HFFc6 (cell line): Measurements from ENCODE around the gene GPR22. TPM values are rescaled to one million over a fixed set of nuclear protein-coding genes. Genes with fewer than 3 reads are reported as not detected.

Source experiments
- DNase-seq: peaks from one replicate; pipeline ENCODE4 v3.0.0-alpha.2; 2018
- H3K27ac Mint-ChIP-seq: 2 replicates; pipeline ENCODE4 v1.8.0; 2020; ENCODE audit warnings: mild to moderate bottlenecking, mixed read lengths
- H3K27me3 Mint-ChIP-seq: 2 replicates; pipeline ENCODE4 v1.8.0; 2021; ENCODE audit warnings: mild to moderate bottlenecking, moderate library complexity, mixed read lengths; ENCODE audit not compliant: insufficient read depth
- H3K36me3 Mint-ChIP-seq: 2 replicates; pipeline ENCODE4 v1.8.0; 2021; ENCODE audit warnings: low read depth, mixed read lengths
- H3K4me1 Mint-ChIP-seq: 2 replicates; pipeline ENCODE4 v1.8.0; 2020; ENCODE audit warnings: low read depth, mixed read lengths
- H3K4me3 Mint-ChIP-seq: 2 replicates; pipeline ENCODE4 v1.8.0; 2020; ENCODE audit warnings: mild to moderate bottlenecking, moderate library complexity, mixed read lengths
- H3K9me3 Mint-ChIP-seq: 2 replicates; pipeline ENCODE4 v1.8.0; 2020; ENCODE audit warnings: mild to moderate bottlenecking, mixed read lengths
- total RNA-seq, 6 experiments: library from RNA; stranded (reverse); fragmentation: NEBNext Ultra II Directional; extraction: Animal tissue kit (Norgen Biotek cat#: 25700); gene quantifications; 2 replicates in 1 of 6; 3 replicates in 5 of 6; pipeline ENCODE4 v1.2.3, GENCODE V29; 2021
- TF ChIP-seq, protein P1 (sequence below): fragments of 200-600 bp; sonication (generic); IDR thresholded peaks from 2 replicates; pipeline ENCODE4 v1.5.0; 2021; ENCODE audit warnings: antibody characterized with exemption, mild to moderate bottlenecking

Gene GPR22
- total RNA-seq, 6 experiments from 2014 or later = not detected

DNA sequence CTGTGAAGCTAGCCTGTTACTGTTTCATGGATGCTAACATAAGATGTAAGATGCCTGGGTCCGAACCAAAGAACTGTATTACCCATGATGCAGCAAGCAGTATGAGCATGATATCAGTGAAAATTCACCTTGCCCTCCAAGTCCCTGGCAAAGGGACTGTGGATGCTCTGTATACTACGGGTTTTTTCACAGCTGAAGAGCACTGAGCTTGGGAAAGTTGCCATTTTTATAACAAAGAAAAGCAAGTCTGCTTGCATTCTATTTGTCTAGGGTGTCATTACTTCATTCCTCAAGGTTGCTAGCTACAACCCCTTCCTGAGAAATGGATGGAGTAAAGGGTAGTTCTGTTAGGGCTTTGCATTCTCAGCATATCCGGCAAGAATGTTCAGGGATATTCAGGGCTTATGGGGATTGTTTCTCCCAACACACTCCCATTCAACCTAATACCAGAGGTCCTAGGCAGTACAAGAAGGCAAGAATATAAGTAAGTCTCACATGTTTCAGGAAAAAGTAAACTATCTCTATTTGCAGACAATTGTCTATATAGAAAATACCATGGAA, 5.1 kb upstream of the GPR22 start:
- H3K27me3 Mint-ChIP-seq = no peaks in the 10 kb centered on the region
- TF ChIP-seq, protein P1, sequence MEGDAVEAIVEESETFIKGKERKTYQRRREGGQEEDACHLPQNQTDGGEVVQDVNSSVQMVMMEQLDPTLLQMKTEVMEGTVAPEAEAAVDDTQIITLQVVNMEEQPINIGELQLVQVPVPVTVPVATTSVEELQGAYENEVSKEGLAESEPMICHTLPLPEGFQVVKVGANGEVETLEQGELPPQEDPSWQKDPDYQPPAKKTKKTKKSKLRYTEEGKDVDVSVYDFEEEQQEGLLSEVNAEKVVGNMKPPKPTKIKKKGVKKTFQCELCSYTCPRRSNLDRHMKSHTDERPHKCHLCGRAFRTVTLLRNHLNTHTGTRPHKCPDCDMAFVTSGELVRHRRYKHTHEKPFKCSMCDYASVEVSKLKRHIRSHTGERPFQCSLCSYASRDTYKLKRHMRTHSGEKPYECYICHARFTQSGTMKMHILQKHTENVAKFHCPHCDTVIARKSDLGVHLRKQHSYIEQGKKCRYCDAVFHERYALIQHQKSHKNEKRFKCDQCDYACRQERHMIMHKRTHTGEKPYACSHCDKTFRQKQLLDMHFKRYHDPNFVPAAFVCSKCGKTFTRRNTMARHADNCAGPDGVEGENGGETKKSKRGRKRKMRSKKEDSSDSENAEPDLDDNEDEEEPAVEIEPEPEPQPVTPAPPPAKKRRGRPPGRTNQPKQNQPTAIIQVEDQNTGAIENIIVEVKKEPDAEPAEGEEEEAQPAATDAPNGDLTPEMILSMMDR = no peak
- no peak overlapping the region for H3K27ac Mint-ChIP-seq
- no peaks in the 10 kb centered on the region for H3K9me3 Mint-ChIP-seq
- H3K4me3 Mint-ChIP-seq = no peak overlapping the region
- H3K4me1 Mint-ChIP-seq = peaks cover 14% of the 10 kb centered on the region
- H3K36me3 Mint-ChIP-seq = no peaks in the 10 kb centered on the region
- no peak for DNase-seq

DNA sequence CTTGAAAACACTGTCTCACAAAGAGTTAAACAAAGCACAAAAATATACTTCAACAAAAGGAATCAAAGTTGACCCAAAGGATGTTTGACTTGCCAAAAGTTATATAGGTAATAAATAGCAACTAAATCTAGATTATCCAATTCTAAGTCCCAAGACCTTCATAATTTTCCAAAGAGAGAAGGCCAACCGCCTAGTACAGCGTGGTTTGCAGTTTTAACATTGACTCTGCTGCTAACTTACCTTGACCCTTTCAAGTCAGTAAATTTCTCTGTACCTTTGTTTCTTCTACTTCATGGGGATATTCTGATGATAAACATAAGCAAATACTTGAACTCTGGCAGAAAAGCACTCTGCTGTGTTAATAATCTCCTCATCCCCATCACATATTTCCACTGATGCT, 1.9 kb upstream of the GPR22 start:
- Mint-ChIP-seq H3K27ac (no peak overlapping the region), H3K9me3 (no peaks in the 10 kb centered on the region), H3K27me3 (no peaks in the 10 kb centered on the region), H3K4me3 (no peak overlapping the region), H3K4me1 (peaks cover 28% of the 10 kb centered on the region), H3K36me3 (no peaks in the 10 kb centered on the region)
- no peak for DNase-seq
- TF ChIP-seq, protein P1 = no peak

DNA sequence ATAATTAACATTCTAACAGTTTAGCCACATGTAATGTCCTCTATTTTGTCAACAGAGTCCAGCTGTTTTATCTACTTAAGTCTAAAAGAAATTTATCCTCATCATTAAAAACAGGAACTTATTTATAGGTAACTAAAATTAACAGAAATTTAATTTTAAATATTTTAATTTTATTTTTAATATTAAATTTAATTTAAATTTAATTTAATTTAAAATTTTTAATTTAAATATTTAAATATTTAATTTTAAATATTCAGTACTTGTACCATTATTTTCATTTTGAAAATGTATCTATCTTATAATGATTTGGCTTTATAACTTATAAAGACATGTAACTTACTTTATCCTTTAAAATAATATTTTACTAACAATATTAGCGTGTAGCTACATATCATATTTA, 1.0 kb upstream of the GPR22 start:
- no peak for DNase-seq
- no peaks in the 10 kb centered on the region for H3K27me3 Mint-ChIP-seq
- no peak overlapping the region for H3K27ac Mint-ChIP-seq
- H3K9me3 Mint-ChIP-seq = no peaks in the 10 kb centered on the region
- no peak overlapping the region for H3K4me3 Mint-ChIP-seq
- H3K36me3 Mint-ChIP-seq = no peaks in the 10 kb centered on the region
- H3K4me1 Mint-ChIP-seq = peaks cover 20% of the 10 kb centered on the region
- TF ChIP-seq, protein P1 = no peak

DNA sequence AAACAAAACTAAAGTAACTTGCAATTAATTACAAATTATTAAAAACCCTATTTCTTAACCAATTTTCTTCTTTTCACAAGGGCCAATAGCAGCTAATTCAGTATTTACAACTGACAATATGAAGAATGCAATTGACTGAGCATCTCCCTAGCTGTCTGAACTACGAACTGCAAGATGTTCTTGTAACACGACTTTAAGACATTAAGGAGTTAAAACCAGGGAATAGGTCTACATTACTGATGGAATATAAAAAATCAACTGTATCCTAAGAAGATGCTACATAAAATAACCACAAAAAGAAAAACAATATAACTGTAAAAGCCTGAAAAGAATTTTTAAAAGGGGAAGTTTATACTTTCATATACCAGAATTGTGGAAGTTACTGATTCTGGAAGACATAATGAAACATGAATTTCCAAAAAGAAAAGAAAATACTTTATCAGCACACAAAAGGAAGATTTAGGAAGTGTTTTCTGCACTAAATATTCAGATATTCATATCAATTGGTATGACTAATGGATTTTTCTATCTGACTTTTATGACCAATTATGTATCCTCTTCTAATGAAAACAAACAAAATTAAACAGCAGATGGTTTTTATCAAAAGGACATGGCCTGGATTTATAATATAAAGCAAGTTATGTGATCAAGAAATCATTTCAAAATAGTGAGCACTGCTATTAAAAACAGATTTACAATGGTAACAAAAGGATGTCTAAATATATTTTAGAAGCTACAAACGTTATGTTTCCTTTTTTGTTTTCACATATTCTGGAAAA, 1.6 kb downstream of the GPR22 start:
- no peak overlapping the region for H3K27ac Mint-ChIP-seq
- DNase-seq = no peak
- peak overlapping the region; percentile 67 for H3K4me3 Mint-ChIP-seq
- H3K4me1 Mint-ChIP-seq = peaks cover 15% of the 10 kb centered on the region
- no peaks in the 10 kb centered on the region for H3K36me3 Mint-ChIP-seq
- TF ChIP-seq, protein P1 = no peak
- H3K27me3 Mint-ChIP-seq = no peaks in the 10 kb centered on the region
- no peaks in the 10 kb centered on the region for H3K9me3 Mint-ChIP-seq

DNA sequence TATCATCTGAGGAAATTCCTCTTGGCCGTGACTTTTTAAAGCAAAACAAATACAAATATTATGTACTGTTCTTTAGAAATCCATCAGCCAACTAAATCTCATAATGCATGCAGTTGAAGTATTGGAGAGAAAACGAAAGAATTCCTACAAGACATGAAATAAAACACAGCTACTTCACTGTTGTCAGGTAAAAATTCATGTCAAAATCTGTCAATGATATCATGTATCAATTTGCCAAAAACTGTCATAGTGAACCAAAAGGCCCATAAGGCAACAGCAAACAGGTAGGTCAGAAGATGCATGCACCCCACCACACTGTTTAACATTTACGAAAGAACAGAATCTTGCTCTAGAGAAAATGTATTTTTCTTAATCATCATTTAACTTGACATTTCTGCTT, 2.3 kb downstream of the GPR22 start:
- Mint-ChIP-seq H3K4me3 (peak overlapping the region; percentile 67), H3K4me1 (peaks cover 15% of the 10 kb centered on the region), H3K27ac (no peak overlapping the region), H3K36me3 (no peaks in the 10 kb centered on the region), H3K27me3 (no peaks in the 10 kb centered on the region), H3K9me3 (no peaks in the 10 kb centered on the region)
- no peak for DNase-seq
- TF ChIP-seq, protein P1 = no peak
